ENCODE data around the gene TMEM25. TPM values are rescaled to one million over a fixed set of nuclear protein-coding genes. Genes with fewer than 3 reads are reported as not detected.
A peak's percentile ranks its signal among the peaks of the same experiment; 100 is the strongest.

TMEM25 gene
- total and polyA plus RNA-seq, 2 of the 13 experiments (the other 11 are each of a cell fraction or from before 2014, with no cell fraction given), result 7.5 to 17.2 TPM

GRCh38 chr11:118530683-118531596 is at the start of gene TMEM25 (continued):
- TF ChIP-seq PATZ1 (CRISPR knock-in tag; IDR thresholded peaks at IDR 0.05) (peak; percentile 83), NAIF1 (CRISPR knock-in tag; IDR thresholded peaks at IDR 0.05; ENCODE audit: borderline replicate concordance) (peak; percentile 36; the same call in 1 of the 2 replicates), NFKB2 (CRISPR knock-in tag; IDR thresholded peaks at IDR 0.05; ENCODE audit: borderline replicate concordance) (no peak), ZNF547 (CRISPR knock-in tag; IDR thresholded peaks at IDR 0.05) (peak; percentile 68; the same call in 1 of the 2 replicates), ZNF557 (CRISPR knock-in tag; IDR thresholded peaks at IDR 0.05) (no peak), KAT7 (CRISPR knock-in tag; IDR thresholded peaks at IDR 0.05; ENCODE audit: borderline replicate concordance) (peak; percentile 81; the same call in 1 of the 2 replicates), NKX3-1 (CRISPR knock-in tag; IDR thresholded peaks at IDR 0.05) (0 out of 2 replicates have a peak, but pooled peaks have one; percentile 5), NR2C2 (CRISPR knock-in tag; IDR thresholded peaks at IDR 0.05; ENCODE audit: borderline replicate concordance) (peak; percentile 66; the same call in 1 of the 2 replicates), HNRNPH1 (optimal IDR thresholded peaks at IDR 0.05; ENCODE audit: low read depth, low read length) (no peak), SMC3 (IDR thresholded peaks at IDR 0.05; ENCODE audit: low read length) (no peak), ZNF879 (CRISPR knock-in tag; IDR thresholded peaks at IDR 0.05) (no peak), SIN3A (IDR thresholded peaks at IDR 0.05; ENCODE audit: borderline replicate concordance, low read depth, low read length) (no peak), NCOR1 (IDR thresholded peaks at IDR 0.05; ENCODE audit: borderline replicate concordance, low read length) (no peak), ZNF317 (CRISPR knock-in tag; IDR thresholded peaks at IDR 0.05) (peak; percentile 56; the same call in 1 of the 2 replicates), ZFP91 (CRISPR knock-in tag; IDR thresholded peaks at IDR 0.05; ENCODE audit: borderline replicate concordance) (peak; percentile 79; the same call in 1 of the 2 replicates), RBM39 (IDR thresholded peaks at IDR 0.05; ENCODE audit: low read depth, low read length, poor library complexity, severe bottlenecking) (no peak), AKAP8 (CRISPR knock-in tag; IDR thresholded peaks at IDR 0.05) (no peak), YEATS2 (CRISPR knock-in tag; IDR thresholded peaks at IDR 0.05; ENCODE audit: borderline replicate concordance) (peak; percentile 47; the same call in 1 of the 2 replicates)
- TF ChIP-seq, protein P1, sequence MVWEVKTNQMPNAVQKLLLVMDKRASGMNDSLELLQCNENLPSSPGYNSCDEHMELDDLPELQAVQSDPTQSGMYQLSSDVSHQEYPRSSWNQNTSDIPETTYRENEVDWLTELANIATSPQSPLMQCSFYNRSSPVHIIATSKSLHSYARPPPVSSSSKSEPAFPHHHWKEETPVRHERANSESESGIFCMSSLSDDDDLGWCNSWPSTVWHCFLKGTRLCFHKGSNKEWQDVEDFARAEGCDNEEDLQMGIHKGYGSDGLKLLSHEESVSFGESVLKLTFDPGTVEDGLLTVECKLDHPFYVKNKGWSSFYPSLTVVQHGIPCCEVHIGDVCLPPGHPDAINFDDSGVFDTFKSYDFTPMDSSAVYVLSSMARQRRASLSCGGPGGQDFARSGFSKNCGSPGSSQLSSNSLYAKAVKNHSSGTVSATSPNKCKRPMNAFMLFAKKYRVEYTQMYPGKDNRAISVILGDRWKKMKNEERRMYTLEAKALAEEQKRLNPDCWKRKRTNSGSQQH (CRISPR knock-in tag; IDR thresholded peaks at IDR 0.05; ENCODE audit: low read depth), result peak; percentile 13
- TF ChIP-seq, protein P2, sequence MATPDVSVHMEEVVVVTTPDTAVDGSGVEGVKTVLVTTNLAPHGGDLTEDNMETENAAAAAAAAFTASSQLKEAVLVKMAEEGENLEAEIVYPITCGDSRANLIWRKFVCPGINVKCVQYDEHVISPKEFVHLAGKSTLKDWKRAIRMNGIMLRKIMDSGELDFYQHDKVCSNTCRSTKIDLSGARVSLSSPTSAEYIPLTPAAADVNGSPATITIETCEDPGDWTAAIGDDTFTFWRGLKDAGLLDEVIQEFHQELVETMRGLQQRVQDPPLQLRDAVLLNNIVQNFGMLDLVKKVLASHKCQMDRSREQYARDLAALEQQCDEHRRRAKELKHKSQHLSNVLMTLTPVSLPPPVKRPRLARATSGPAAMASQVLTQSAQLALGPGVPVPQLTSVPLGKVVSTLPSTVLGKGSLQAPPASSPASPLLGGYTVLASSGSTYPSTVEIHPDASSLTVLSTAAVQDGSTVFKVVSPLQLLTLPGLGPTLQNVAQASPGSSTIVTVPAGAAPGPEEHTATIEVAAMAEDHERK (CRISPR knock-in tag; IDR thresholded peaks at IDR 0.05; ENCODE audit: low read depth), result no peak
- TF ChIP-seq, protein P3, sequence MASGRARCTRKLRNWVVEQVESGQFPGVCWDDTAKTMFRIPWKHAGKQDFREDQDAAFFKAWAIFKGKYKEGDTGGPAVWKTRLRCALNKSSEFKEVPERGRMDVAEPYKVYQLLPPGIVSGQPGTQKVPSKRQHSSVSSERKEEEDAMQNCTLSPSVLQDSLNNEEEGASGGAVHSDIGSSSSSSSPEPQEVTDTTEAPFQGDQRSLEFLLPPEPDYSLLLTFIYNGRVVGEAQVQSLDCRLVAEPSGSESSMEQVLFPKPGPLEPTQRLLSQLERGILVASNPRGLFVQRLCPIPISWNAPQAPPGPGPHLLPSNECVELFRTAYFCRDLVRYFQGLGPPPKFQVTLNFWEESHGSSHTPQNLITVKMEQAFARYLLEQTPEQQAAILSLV (CRISPR knock-in tag; IDR thresholded peaks at IDR 0.05; ENCODE audit: borderline replicate concordance), result peak; percentile 90

Data from HepG2 (cell line).